Stimulated activated CD4-positive, alpha-beta T cell treated with anti-CD3 and anti-CD28 coated beads, Interleukin-1b, Interleukin-23, amount 100 ng/mL, for 48 hours (primary cell): ENCODE data around the gene SMIM33.
"Not testable (repeated sequence)": the region's sequence is repeated elsewhere in the genome, so short reads cannot be mapped to it uniquely, and the experiment has no call there.

Experiments
- DNase-seq: peaks from one replicate; pipeline ENCODE4 v3.0.0-alpha.2; 2020

Gene SMIM33

DNA sequence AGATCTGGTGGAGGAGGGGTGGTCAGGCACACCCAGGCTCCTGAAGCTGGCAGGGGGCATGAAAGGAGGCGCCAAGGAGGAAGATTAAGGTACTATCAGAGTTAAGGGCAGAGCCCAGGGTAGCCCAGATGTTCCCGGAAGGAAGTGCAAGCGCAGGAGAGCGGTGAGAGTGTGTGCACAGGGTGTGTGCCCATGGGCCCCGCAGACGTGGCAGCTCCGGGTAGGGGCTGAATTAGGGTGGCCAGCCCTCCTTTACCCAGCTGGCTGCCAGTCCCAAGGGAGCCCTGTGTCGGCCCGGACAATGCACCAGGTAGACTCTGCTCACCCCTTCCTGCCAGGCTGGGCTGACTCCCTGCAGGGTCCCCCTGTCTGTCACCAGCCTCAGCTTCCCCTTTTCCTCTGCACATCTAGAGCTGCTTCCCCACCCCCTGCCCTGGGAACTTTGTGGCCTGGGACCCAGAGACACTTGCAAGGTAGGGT is at the start of gene SMIM33:
Gene SMIM33, plus strand, starts transcription at position 184 of the 480 bp plus-strand sequence. Its CDS starts 118 bp downstream, at position 302.
- peak; percentile 33 for DNase-seq

DNA sequence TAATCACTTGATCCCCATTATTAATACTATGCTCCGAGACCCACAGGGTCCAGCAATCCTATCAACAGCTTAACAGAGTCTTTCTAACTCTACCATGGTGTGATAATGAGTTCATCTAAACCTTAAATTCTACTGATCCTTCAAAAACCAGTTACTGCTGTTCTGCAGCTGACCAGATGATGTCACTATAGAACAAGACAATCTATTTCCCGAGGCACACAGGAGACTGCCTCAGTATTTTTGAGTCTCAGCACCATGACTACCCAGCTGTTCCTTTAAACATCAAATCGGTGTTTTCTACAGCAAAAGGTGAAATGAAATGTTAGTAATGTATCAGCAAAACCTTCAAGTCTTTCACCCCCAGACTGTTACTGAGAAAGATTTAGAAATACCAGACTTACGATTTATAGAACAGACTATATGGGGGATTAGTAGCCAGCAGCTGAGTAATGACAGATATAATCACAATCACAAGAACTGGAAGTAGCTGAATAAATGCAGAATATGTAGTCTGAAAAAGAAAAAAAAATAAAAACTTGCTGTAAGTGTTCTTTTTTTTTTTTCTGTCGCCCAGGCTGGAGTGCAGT is 48.4 kb upstream of the SMIM33 start:
- DNase-seq = no peak

DNA sequence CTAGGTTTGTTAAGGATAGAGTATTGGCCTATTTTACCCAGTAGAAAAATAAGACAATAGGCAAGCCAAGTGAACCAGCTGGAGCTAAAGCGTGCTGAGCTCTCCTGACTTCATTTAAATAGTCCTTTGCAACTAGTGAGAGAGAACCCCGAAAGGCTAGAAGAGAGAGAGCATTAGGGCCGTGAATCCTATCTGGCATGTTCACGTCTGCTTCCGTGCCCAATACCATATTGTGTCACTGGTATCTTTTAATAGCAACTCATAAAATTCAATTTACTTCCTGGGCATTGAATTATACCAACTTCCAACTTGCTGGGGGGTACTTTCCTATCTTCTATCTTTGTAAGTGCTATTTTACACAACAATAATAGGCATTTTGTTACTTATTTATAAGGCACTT is 45.3 kb upstream of the SMIM33 start:
- no peak for DNase-seq

DNA sequence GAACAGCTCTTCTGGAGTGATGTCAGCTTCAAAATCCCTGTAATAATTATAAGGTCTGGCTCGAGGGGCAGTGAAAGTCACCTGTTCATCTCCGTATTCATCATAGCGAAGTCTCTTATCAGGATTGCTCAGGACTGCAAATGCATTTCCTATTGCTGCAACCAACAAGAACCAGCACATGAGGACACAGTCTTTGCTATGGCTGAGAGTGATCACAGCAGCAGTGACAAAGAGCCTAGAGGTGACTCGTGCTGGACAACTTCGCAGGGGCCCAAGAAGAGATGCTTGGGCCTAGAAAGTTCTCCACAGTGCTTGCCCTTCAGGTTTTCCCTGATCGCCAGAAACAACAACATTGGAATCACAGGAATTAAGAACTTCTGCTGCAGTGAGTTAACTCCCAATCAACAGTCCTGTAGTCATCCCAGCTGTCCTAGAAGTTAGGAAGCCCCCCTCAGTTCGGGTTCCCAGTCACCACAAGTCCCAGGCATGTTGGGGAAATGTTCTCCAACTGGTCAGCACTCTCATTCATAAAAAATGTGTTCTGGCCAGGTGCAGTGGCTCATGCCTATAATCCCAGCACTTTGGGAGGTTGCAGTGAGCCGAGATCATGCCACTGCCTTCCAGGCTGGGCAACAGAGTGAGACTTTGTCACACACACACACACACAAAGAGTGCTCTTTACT is 44.5 kb upstream of the SMIM33 start:
- no peak for DNase-seq

GRCh38 chr5:139430015-139430414 is 40.8 kb upstream of the SMIM33 start:
- no peak for DNase-seq

GRCh38 chr5:139431706-139432105 is 39.1 kb upstream of the SMIM33 start:
- no peak for DNase-seq

DNA sequence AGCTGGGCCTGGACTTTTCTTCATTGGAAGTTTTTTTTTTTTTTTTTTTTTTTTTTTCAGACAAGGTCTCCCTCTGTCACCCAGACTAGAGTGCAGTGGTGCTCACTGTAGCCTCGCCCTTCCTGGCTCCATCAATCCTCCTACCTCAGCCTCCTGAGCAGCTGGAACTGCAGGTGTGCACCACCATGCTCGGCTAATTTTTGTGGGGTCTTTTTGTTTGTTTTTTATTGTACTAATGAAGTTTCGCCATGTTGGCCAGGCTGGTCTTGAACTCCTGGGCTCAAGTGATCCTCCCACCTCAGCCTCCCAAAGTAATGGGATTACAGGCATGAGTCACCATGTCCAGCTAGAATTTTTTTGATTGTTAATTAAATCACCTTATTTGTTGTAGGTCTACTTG is 35.1 kb upstream of the SMIM33 start:
- DNase-seq = no peak

DNA sequence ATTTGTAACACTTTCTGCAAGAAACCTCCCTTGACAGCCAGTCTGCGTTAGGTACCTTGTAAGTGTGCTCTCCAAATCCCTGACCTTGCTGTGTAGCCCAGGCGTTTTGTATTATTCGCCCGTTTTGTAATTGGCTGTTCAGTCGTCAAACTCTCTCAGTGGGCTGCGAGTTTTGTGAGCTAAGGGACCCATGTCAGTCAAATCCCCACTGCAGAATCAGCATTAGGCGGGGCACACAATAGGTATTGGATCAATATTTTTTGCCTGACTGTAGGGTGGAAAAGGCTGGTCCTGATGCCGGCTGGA is 32.1 kb upstream of the SMIM33 start:
- no peak for DNase-seq

DNA sequence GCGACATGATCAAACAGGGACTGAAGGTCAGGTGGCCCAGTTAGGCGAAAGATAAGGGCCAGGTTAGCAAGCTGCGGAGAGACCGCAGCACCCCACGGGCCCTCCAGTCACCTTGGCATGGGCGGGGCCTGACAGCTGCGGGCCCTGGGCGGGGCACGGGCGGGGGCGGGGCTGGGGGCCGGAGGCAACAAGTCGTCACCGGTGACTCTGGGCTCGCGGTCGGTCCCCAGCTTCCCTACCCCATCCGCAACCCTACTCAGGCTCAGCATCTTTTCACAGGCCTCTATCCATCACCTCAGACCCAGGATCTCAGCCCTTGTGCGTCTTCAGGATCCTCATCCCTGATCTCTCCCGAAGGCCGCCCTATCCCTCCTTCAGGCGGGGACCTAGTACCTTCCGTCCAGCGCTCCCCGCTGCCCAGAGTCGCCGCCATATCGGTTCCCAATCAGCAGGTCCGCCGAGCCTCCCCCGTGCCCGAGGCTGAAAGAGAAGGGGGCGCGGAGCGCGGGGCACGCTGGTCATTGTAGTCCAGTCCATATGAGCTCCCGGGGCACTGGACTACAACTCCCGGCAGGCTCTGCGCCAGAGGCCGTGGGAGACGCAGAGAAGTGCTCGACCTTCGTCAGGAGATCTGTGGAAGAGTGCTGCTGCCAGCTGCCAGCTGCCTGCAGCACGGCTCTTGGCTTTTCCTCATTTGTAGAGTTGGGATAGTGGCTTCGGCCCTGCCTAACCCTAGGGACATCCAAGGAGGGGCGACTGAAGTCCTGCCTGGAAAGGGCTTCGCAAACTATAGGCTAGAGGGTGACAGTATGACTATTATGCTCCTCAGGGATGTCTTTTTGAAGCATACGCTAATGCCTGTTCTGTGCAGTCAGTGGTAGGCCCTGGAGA is 31.5 kb upstream of the SMIM33 start, which contains the start of gene DNAJC18:
Gene DNAJC18, minus strand, starts transcription at position 513 of the 891 bp plus-strand sequence. Its CDS starts 80 bp downstream, at position 433.
- peak; percentile 93 for DNase-seq

GRCh38 chr5:139440416-139440815 is 30.4 kb upstream of the SMIM33 start:
- DNase-seq = not testable (repeated sequence)

DNA sequence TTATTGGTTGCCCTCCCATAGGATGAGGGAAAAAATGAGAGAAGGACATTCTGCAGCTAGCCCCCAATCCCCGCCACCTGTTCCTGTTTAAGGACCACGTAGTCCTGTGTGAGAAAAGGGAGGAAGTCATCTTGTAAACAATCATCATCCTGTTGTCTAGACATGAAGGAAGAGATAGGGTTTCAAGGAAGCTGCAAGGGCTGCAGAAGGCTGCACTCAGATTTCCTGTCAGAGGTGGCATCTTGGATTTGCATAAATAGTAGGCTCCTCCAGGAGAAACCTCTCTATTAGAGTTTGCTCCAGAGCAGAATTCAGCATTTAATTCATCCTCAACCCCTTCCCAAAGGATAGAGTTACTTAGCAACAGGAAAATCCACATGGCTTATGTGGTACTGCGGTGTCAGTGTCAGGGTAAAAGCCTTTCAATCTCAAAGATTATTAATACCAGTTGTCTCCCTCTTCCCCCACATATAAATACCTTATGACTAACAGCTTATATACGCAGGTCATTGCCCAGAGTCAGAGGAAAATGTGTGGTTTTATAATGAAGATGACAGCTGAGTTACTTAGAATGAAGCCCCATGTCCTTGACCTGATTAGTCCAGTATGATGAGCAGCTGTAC is 26.9 kb upstream of the SMIM33 start:
- DNase-seq = no peak

GRCh38 chr5:139445325-139446170 is 25.3 kb upstream of the SMIM33 start:
- no peak for DNase-seq

DNA sequence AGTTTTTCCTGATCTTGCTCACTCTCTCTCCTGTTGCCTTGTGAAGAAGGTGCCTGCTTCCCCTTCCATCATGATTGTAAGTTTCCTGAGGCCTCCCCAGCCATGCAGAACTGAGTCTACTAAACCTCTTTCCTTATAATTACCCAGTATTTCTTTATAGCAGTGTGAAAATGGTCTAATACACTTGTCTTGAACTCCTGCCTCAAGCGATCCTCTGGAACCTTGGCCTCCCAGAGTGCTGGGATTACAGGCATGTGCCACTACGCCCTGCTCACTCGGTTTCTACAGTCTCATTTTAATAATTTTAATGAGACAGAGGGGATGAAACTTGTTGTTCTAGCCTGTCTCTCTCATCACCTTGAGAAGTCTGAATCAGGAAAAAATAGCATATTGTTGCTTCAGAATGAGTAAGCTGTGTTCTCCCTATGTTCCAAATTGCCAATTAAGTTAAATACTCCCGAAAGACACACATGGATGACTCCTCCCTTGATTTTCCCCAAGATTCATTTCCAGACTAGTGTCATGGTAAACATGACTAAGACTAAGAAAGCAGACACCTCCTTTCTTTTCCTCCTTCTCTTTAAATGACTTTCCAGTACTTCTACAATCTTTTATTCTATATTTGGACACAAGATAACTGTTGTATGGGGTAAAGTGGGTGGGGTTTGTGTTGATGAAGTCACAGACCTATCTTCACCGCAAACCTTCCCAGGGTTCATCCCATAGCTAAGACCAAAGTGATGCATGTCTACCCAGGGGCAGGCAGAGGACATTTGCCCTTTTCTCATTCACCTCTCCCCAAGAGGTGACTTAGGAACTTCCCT is 23.6 kb upstream of the SMIM33 start:
- peak; percentile 56 for DNase-seq

GRCh38 chr5:139451176-139451575 is 19.6 kb upstream of the SMIM33 start:
- no peak for DNase-seq

- no peak for DNase-seq
Observed at GRCh38 chr5:139451878-139452660, 18.7 kb upstream of the SMIM33 start.

DNA sequence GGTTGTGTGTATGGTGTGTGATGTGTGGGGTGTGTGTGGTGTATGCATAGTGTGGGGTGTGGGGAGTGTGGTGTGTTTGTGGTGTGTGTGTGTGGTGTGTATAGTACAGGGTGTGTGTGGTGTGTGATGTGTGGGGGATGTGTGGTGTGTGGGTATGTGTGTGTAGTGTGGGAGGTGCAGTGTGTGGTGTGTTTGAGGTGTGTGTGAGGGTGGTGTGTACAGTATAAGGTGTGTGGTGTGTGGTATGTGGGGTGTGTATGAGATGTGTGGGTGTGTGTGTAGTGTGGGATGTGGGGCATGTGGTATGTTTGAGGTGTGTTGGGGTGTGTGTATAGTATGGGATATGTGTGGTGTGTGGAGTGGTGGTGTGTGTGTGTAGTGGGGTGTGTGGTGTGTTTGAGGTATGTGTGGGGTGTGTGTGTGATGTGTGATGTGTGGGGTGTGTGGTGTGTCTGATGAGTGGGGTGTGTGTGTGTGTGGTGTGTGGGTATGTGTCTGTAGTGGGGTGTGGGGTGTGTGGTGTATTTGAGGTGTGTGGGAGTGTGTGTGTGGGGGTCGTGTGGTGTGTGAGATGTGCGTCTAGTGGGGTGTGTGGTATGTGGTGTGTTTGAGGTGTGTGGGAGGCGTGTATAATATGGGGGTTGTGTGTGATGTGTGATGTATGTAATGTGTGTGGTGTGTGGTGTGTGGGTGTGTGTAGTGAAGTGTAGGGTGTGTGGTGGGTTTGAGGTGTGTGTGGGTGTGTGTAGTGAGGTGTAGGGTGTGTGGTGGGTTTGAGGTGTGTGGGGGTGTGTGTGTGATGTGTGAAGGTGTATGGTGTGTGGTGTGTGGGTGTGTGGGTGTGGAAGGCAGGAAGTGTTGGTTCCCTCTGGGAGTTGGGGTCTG is 16.9 kb upstream of the SMIM33 start:
- DNase-seq = no peak

GRCh38 chr5:139454568-139455290 is 16.1 kb upstream of the SMIM33 start:
- no peak for DNase-seq

DNA sequence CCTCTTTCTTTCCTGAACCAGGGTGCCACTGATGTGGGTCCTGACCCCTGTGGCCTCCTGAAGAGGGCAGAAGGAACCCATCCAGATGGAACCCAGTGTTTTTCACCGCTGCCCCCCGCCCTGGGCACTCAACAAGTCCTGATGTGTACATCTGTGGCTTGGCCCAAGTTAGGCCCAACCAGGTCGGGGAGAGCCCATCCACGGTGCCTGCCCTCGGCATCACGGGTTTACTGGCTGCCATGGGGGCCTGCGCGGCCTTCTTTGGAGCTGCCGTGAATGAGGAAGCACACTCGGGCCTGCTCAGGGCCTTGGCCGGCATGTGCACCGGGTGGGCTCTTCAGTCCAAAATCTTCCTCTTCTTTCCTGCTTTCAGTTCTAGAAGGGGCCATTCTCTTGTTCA is 14.0 kb upstream of the SMIM33 start:
- DNase-seq = no peak

DNA sequence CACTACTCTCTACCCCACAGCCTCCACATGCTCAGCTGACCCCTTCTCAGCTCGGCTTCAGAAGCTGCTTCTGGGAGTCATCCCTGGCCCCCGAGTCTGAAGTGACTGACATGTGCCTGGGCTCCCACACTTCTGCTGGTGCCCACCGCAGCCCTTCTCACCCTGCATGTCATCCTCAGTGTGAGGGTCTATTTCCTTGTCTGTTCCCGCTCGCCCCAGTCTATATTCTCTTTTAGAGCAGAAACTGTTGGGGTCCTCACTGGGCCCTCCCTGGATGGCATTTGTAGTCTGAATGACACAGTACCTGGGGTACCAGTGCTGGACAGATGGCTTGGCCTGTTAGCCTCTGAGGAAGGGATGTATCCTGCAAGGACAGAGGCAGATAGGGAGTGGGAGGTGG is 13.6 kb upstream of the SMIM33 start:
- no peak for DNase-seq
